H1 (cell line): Measurements from ENCODE around the gene CACNA2D3.

Experiments used
- CHD2 ChIP-seq: IDR thresholded peaks from 2 replicates; pipeline ENCODE4 v1.6.1; 2012; ENCODE audit warnings: low read length, improper control_type of control experiment
- CTCF ChIP-seq, 3 experiments: IDR thresholded peaks; 1 replicate in 2 of 3; 2 replicates in 1 of 3; pipeline versions ENCODE4 v1.5.1 to v1.6.1; 2011; ENCODE audit warnings: low read length in 3 of 3, mild to moderate bottlenecking in 3 of 3, inconsistent platforms in 2 of 3, low read depth in 1 of 3, moderate library complexity in 1 of 3; ENCODE audit not compliant: insufficient read depth in 1 of 3; ENCODE audit errors: control extremely low read depth in 1 of 3
- EZH2 ChIP-seq: fragments of 200-600 bp; sonication (generic); IDR thresholded peaks from 2 replicates; pipeline ENCODE4 v1.7.1; 2012; ENCODE audit warnings: low read depth, mild to moderate bottlenecking, moderate library complexity, low read length, inconsistent platforms; ENCODE audit not compliant: severe bottlenecking
- NANOG ChIP-seq: IDR thresholded peaks from 2 replicates; pipeline ENCODE4 v1.6.1; 2011; ENCODE audit warnings: low read length, low read depth, mild to moderate bottlenecking, inconsistent platforms; ENCODE audit not compliant: insufficient read depth, poor library complexity, severe bottlenecking
- POLR2A ChIP-seq, 2 experiments: IDR thresholded peaks; 1 replicate in 1 of 2; 2 replicates in 1 of 2; pipeline ENCODE4 v1.6.1; 2011; ENCODE audit warnings: low read depth in 2 of 2, low read length in 2 of 2, mild to moderate bottlenecking in 2 of 2; ENCODE audit errors: control extremely low read depth in 1 of 2
- POLR2AphosphoS5 ChIP-seq: IDR thresholded peaks from 2 replicates; pipeline ENCODE4 v1.6.1; 2011; ENCODE audit warnings: low read depth, low read length
- TEAD4 ChIP-seq: IDR thresholded peaks from 2 replicates; pipeline ENCODE4 v1.6.1; 2012; ENCODE audit warnings: low read depth, low read length, inconsistent platforms, mixed read lengths

- TF ChIP-seq POLR2AphosphoS5 (no peak), CTCF (IDR thresholded peaks at IDR 0.05; ENCODE audit: control extremely low read depth in 1 of 3, insufficient read depth in 1 of 3, low read depth in 1 of 3, low read length in 3 of 3) (no peak), TEAD4 (no peak), EZH2 (no peak), POLR2A (IDR thresholded peaks at IDR 0.05; ENCODE audit: control extremely low read depth in 1 of 2, low read depth in 2 of 2, low read length in 2 of 2) (no peak), NANOG (no peak), CHD2 (no peak)
Observed at GRCh38 chr3:54792584-54792983, 670.2 kb downstream of the CACNA2D3 start.
